GM21367 (cell line): ENCODE results near the gene ATF2.

Source experiments
- ATAC-seq: cut with Tn5 transposase; IDR thresholded peaks from one replicate; pipeline ENCODE4 v1.9.1; 2021; ENCODE audit not compliant: unreplicated experiment

ATF2 gene

GRCh38 chr2:175167792-175168563 lies at the start of gene ATF2:
Gene ATF2, minus strand, starts transcription at chr2:175168203. Its CDS starts 31,760 bp downstream, at chr2:175136443.
- ATAC-seq, result peak; percentile 97

DNA sequence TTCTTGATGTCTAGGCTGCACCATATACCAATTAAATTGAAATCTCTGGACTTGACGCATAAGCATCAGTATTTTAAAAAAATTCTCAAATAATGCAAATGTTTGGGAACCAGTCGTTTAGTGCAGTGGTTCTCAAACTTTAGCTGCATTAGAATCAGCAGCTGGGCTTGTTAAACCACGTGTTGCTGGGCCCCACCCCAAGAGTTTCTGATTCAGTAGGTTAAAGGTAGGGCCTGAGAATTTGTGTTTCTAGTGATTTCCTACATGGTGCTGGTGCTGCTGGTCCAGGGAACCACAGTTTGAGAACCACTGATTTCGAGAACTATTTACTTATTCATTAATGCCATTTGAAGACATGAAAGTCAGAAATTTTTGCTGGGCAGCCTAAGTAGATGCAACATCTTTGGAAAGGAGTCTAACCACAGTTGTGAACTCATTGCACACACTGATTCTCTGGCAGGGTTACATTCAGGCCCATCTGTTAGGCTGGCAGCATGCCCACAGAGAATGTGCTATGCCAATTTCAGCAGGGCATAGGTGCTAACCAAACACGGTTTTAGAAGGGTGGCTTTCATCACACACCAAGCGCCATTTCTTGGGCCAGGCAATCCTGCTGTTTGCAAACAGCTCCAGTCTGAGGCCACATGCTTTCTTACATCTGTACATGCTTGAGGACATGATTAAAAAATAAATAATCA lies 39.9 kb upstream of the ATF2 start:
- no peak for ATAC-seq

GRCh38 chr2:175206866-175207265 lies 38.9 kb upstream of the ATF2 start:
- no peak for ATAC-seq

DNA sequence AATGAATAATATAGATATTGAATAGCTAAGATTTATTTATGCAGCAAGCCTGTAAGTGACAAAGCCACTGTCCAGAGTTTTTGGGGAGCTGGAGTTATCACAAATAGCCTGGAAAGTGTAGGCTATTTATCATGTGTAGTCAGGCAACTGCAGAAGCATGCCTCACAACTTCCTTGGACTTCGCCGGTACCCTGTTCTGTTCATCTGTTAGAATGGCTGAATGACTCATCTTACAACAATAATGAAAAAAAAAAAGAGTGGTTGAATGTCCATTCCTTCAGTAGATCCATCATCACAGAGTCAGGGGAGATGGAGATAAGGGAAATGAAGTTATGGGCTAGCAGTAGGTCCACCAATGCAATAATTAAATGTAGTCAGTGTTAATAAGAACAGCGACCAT lies 37.5 kb upstream of the ATF2 start:
- ATAC-seq, result no peak

GRCh38 chr2:175203621-175204496 lies 35.9 kb upstream of the ATF2 start:
- ATAC-seq, result no peak

DNA sequence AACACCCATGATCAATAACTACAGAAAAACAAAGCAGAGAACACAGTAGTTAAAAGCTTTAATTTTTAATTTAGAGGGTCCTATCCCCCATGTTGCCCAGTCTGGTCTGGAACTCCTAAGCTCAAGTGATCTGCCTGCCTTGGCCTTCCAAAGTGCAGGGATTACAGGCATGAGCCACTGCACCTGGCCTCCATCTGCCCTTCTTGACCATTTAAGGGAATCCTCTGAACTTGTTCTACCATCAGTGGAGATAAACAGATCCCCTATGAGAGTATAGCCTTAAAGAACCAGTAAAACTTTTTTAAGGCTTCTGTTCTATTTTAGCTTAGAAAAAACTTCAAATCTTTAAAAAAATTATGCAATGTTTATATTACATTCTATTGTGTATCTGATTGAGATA lies 27.0 kb upstream of the ATF2 start:
- ATAC-seq, result no peak

GRCh38 chr2:175188761-175189160 lies 20.8 kb upstream of the ATF2 start:
- ATAC-seq, result no peak

DNA sequence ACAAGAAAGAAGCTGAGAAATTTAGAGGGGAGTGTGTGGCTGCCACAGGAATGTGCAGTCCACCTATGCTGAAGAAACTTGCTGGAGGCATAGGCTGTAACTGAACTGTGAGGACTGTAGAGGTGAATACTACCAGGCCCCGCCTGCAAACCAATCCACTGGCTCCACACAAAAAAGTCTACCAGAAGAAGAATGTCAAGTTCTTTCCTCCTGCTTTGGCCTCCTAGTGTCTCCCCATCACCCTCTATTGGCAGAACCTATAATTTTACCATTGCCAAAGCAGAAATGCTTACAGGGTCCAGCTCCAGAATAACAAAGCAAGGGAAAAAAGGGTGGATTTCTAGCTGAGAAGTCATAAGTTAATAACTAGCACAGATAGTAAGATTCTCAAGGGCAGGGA lies 19.4 kb upstream of the ATF2 start:
- ATAC-seq, result no peak

GRCh38 chr2:175183674-175184073 lies 15.7 kb upstream of the ATF2 start:
- no peak for ATAC-seq

DNA sequence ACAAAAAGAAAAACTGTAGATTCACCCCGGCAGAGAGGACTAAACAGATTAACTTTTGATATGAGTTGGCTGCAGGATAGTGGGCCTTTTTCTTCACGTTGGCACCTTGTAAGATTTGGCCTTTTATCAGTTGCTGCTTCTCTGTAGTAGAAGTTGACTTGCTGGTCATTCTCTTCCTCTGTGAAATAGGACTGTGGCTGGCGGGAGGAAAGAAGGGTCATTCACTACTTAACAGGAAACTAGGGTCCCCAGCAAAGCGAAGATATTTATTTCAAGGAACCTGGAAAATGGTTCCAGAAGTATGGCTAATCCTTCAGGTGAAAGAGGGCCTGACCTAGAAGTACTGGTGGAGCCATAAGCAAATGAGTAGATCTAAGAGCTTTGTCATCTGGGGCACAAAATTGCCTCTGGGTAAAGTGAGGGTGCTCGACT lies 13.9 kb upstream of the ATF2 start:
- no peak for ATAC-seq

DNA sequence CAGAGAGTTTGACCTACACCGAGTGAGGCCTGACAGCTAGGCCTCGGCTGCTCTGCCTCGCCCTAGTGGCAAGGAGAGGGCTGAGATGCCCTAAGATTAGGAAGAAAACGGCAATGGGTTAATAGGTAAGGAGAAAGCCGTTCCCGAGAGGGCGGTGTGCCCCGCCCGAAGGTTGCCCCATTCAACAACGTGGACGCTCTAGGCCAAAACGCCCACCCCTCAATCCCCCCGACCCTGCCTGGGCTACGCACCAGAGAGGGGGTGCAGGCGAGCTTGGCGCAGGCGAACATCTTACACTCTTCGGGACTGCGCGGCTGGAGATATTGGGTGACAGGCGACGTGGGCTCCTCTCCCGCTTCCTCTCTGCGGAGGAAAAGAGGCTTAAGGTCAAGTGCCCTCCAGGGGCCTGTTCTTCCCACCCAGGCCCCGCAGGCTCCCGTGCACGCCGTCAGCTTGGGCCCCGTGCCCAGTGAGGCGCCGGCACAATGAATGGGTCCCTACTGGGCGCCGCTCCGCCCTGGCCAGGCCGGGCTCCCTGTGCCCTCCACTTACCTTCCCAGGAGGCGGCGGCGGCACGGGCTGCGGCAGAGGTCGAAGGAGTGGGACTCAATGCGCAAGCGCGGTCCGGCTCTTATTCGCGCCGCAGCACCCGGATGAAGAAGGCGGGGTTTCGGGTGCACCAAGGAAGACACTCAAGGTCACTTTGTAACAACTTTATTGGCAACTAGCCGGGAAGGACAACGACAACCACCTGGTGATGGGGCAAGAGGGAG lies 13.3 kb upstream of the ATF2 start, which contains the start of gene ATP5MC3:
Gene ATP5MC3 (minus strand): TSS at position 607 of the 773 bp plus-strand sequence. CDS start 317 bp downstream, at position 290.
- ATAC-seq, result peak; percentile 83

DNA sequence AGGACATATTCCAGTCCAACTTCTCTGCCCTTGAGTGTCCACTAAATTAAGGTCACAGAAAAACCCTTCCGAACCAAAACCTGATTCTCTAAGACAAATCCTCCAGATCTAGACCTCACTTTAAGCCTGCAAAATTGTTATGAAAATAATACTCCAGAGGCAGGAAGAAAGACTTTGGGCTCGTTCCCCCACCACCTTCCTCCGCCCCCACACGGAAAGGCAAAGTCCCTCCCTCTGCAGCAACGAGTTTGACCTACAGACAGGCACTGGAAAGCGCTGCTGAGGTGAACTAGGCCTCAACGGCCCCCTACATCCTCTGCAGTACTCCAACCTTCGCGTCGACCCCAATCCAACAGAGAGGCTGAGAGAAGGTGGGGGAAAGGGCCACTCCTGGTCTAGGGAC lies 12.7 kb upstream of the ATF2 start:
- ATAC-seq, result peak; percentile 59

- ATAC-seq, result no peak
Observed at GRCh38 chr2:175176624-175177023, 8.6 kb upstream of the ATF2 start.

GRCh38 chr2:175175896-175176295 lies 7.9 kb upstream of the ATF2 start:
- no peak for ATAC-seq

DNA sequence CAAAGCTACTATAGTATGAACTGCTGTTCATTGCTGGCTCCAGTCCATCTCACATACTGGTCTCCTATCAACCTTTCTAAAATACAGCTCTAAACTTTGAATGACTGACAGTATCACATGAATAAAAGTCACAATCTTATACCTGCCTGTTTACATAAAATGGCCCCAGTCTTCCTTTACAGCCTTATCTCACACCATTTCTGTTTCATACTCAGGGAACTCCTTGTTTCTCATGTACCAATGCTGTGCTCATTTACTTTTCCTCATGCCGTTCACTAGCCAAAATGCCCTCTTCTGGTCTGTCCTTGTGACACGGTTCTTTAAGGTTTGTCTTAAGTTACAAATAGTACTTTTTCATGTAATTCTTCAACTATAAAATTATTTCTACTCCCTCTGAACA lies 7.3 kb upstream of the ATF2 start:
- no peak for ATAC-seq

DNA sequence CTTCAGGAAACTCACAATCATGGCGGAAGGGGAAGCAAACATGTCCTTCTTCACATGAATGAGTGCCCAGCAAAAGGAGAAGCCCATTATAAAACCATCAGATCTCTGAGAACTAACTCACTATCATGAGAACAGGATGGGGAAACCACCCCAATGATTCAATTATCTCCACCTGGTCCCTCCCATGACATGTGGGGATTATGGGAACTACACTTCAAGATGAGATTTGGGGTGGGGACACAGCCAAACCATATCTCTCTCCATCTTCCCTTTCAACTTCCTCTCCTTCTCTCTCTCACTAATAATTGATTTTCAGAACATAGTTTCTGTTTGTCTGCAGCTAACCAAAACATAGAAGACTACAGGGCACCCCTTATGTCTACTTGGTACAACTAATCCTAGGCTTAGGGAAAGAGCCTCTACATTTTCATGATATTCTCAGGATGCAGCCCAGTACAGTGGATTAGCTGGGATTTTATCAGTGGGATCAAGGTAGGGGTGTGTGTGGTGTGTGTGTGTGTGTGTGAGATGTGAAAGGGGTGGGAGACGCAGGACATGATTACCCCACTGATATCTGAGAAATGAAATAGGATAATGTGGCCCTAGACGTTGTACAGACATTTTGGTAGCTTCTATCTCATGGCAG lies 2.8 kb upstream of the ATF2 start:
- ATAC-seq, result no peak

- ATAC-seq, result no peak
Observed at GRCh38 chr2:175169191-175169590, 1.2 kb upstream of the ATF2 start.

DNA sequence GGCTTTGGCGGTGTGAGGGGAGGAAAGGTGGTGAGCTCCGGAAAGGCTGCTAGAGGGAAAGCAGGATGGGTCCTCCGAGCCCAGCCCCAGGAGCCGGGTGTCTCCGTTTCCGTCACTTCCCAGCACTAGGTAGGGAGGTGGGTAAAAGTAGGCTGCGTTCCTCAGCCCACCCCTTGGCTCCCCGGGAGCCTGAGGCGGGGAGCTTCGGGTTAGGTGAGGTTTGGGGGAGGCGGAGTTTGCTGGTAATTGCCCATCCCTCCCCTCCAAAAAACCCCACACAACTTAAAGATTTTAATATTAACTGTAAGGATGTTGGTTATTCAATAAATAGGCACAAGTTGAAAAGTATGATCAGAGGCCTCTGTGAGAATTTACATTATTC lies 552 bp upstream of the ATF2 start:
- peak; percentile 14 for ATAC-seq

- peak; percentile 1 for ATAC-seq
Observed at GRCh38 chr2:175167076-175167791, 769 bp downstream of the ATF2 start.
